Hepatocyte (in vitro differentiated cells): ENCODE results near the gene FBXO11.
"Not testable (repeated sequence)": the region's sequence is repeated elsewhere in the genome, so short reads cannot be mapped to it uniquely, and the experiment has no call there.

Experiments used
- EZH2 ChIP-seq: fragments of 200-600 bp; sonication (generic); IDR thresholded peaks from 2 replicates; pipeline ENCODE4 v1.6.1; 2016; ENCODE audit warnings: antibody characterized with exemption, mild to moderate bottlenecking, borderline replicate concordance
- EZH2phosphoT487 ChIP-seq: fragments of 200-600 bp; sonication (generic); IDR thresholded peaks from one replicate; pipeline ENCODE4 v1.6.1; 2018; ENCODE audit warnings: antibody characterized with exemption, mild to moderate bottlenecking, low read depth, moderate library complexity; ENCODE audit not compliant: unreplicated experiment, severe bottlenecking
- TF ChIP-seq, protein P1 (sequence below): fragments of 200-600 bp; sonication (generic); IDR thresholded peaks from 2 replicates; pipeline ENCODE4 v1.5.1; 2016; ENCODE audit warnings: antibody characterized with exemption, mild to moderate bottlenecking; ENCODE audit not compliant: poor library complexity

GRCh38 chr2:47897191-47897882, 9.0 kb downstream of the FBXO11 start:
- TF ChIP-seq, protein P1, sequence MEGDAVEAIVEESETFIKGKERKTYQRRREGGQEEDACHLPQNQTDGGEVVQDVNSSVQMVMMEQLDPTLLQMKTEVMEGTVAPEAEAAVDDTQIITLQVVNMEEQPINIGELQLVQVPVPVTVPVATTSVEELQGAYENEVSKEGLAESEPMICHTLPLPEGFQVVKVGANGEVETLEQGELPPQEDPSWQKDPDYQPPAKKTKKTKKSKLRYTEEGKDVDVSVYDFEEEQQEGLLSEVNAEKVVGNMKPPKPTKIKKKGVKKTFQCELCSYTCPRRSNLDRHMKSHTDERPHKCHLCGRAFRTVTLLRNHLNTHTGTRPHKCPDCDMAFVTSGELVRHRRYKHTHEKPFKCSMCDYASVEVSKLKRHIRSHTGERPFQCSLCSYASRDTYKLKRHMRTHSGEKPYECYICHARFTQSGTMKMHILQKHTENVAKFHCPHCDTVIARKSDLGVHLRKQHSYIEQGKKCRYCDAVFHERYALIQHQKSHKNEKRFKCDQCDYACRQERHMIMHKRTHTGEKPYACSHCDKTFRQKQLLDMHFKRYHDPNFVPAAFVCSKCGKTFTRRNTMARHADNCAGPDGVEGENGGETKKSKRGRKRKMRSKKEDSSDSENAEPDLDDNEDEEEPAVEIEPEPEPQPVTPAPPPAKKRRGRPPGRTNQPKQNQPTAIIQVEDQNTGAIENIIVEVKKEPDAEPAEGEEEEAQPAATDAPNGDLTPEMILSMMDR = not testable (repeated sequence)
- TF ChIP-seq EZH2phosphoT487, EZH2: not testable (repeated sequence)
